ENCODE measurements around the gene SCAF11. TPM values are rescaled to one million over a fixed set of nuclear protein-coding genes. Genes with fewer than 3 reads are reported as not detected.
"Not testable (repeated sequence)": the region's sequence is repeated elsewhere in the genome, so short reads cannot be mapped to it uniquely, and the experiment has no call there.

Gene SCAF11
- 90.7 TPM for total RNA-seq
- long read RNA-seq, full-length matches to known transcripts, result 8 of 12 reads
- long read RNA-seq, partial matches to known transcripts, result 0 of 12 reads
- long read RNA-seq, other reads (novel, unspliced or antisense), result 4 of 12 reads

- DNase-seq, result peak; percentile 100
- TF ChIP-seq CTCF (IDR thresholded peaks at IDR 0.05; ENCODE audit: borderline replicate concordance), result peak; percentile 93
- Histone ChIP-seq H3K36me3 (no peaks in the 10 kb centered on the region), H3K27ac (replicated peaks) (peak within 1 kb of the TSS; percentile 99), H3K4me1 (peaks cover 70% of the 10 kb centered on the region), H3K4me3 (peak within 1 kb of the TSS; percentile 93), H3K27me3 (ENCODE audit: low read depth) (no peaks in the 10 kb centered on the region), H3K9me3 (replicated peaks) (no peaks in the 10 kb centered on the region)
- intact Hi-C loops (cut with micrococcal nuclease), result no loop called here
Observed at GRCh38 chr12:45990468-45991283, at the start of gene SCAF11. TSS of gene SCAF11 (minus strand) at chr12:45990574. CDS start at chr12:45964167, 26,407 bp downstream.

GRCh38 chr12:46037066-46037465 is 46.7 kb upstream of the SCAF11 start:
- H3K27ac ChIP-seq (replicated peaks); H3K27me3 ChIP-seq (ENCODE audit: low read depth); H3K36me3 ChIP-seq; H3K4me3 ChIP-seq; intact Hi-C loops (cut with micrococcal nuclease); DNase-seq; H3K4me1 ChIP-seq: not testable (repeated sequence)
- peaks cover 16% of the 10 kb centered on the region for H3K9me3 ChIP-seq (replicated peaks)

- H3K27ac ChIP-seq (replicated peaks), result no peak overlapping the region
- H3K9me3 ChIP-seq (replicated peaks), result peaks cover 76% of the 10 kb centered on the region
- no peaks in the 10 kb centered on the region for H3K36me3 ChIP-seq
- DNase-seq, result no peak
- intact Hi-C loops (cut with micrococcal nuclease), result no loop called here
- H3K4me3 ChIP-seq, result no peak overlapping the region
- TF ChIP-seq CTCF (IDR thresholded peaks at IDR 0.05; ENCODE audit: borderline replicate concordance), result no peak
- no peaks in the 10 kb centered on the region for H3K27me3 ChIP-seq (ENCODE audit: low read depth)
- H3K4me1 ChIP-seq, result no peaks in the 10 kb centered on the region
Observed at GRCh38 chr12:46027172-46027571, 36.8 kb upstream of the SCAF11 start.

GRCh38 chr12:46024099-46024498 is 33.7 kb upstream of the SCAF11 start:
- TF ChIP-seq CTCF (IDR thresholded peaks at IDR 0.05; ENCODE audit: borderline replicate concordance), result no peak
- H3K36me3 ChIP-seq, result no peaks in the 10 kb centered on the region
- no peaks in the 10 kb centered on the region for H3K4me1 ChIP-seq
- no peaks in the 10 kb centered on the region for H3K27me3 ChIP-seq (ENCODE audit: low read depth)
- DNase-seq, result no peak
- H3K9me3 ChIP-seq (replicated peaks), result peaks cover 82% of the 10 kb centered on the region
- H3K4me3 ChIP-seq, result no peak overlapping the region
- H3K27ac ChIP-seq (replicated peaks), result no peak overlapping the region
- intact Hi-C loops (cut with micrococcal nuclease), result no loop called here

GRCh38 chr12:46020768-46021167 is 30.4 kb upstream of the SCAF11 start:
- no peak overlapping the region for H3K4me3 ChIP-seq
- H3K27ac ChIP-seq (replicated peaks), result no peak overlapping the region
- no peaks in the 10 kb centered on the region for H3K4me1 ChIP-seq
- H3K36me3 ChIP-seq, result no peaks in the 10 kb centered on the region
- TF ChIP-seq CTCF (IDR thresholded peaks at IDR 0.05; ENCODE audit: borderline replicate concordance), result no peak
- no peak for DNase-seq
- no peaks in the 10 kb centered on the region for H3K27me3 ChIP-seq (ENCODE audit: low read depth)
- intact Hi-C loops (cut with micrococcal nuclease), result no loop called here
- peaks cover 61% of the 10 kb centered on the region for H3K9me3 ChIP-seq (replicated peaks)

- intact Hi-C loops (cut with micrococcal nuclease); H3K4me1 ChIP-seq; H3K36me3 ChIP-seq; H3K27ac ChIP-seq (replicated peaks); H3K4me3 ChIP-seq; DNase-seq; H3K27me3 ChIP-seq (ENCODE audit: low read depth): not testable (repeated sequence)
- H3K9me3 ChIP-seq (replicated peaks), result peaks cover 40% of the 10 kb centered on the region
Observed at GRCh38 chr12:46018712-46019111, 28.3 kb upstream of the SCAF11 start.

- DNase-seq; H3K4me3 ChIP-seq; H3K27ac ChIP-seq (replicated peaks); H3K36me3 ChIP-seq; H3K4me1 ChIP-seq; H3K27me3 ChIP-seq (ENCODE audit: low read depth); intact Hi-C loops (cut with micrococcal nuclease): not testable (repeated sequence)
- H3K9me3 ChIP-seq (replicated peaks), result peaks cover 32% of the 10 kb centered on the region
Observed at GRCh38 chr12:46017866-46018375, 27.5 kb upstream of the SCAF11 start.

Measured in left ventricle myocardium inferior (tissue), 1 donor.